GM21825 (cell line): ENCODE results near the gene IKBKE.

Experiments
- ATAC-seq: cut with Tn5 transposase; IDR thresholded peaks from one replicate; pipeline ENCODE4 v1.9.1; 2021; ENCODE audit warnings: mild to moderate bottlenecking, moderate library complexity; ENCODE audit not compliant: unreplicated experiment

The IKBKE gene

GRCh38 chr1:206538086-206538770 is 68.0 kb downstream of the IKBKE start:
- no peak for ATAC-seq

- no peak for ATAC-seq
These were observed 68.8 kb downstream of the IKBKE start for GRCh38 chr1:206538901-206539640.

GRCh38 chr1:206540044-206540780 is 69.9 kb downstream of the IKBKE start:
- no peak for ATAC-seq

GRCh38 chr1:206541236-206541833 is 71.1 kb downstream of the IKBKE start:
- no peak for ATAC-seq

- ATAC-seq = no peak
These were observed 74.4 kb downstream of the IKBKE start for GRCh38 chr1:206544562-206545257.

GRCh38 chr1:206545351-206545750 is 75.1 kb downstream of the IKBKE start:
- ATAC-seq = no peak
